HUES64 (cell line): ENCODE results near the gene ASAP2.

Experiments used
- H3K27ac ChIP-seq: 2 replicates; pipeline ENCODE4 v1.7.0; 2013; ENCODE audit warnings: low read depth, low read length, inconsistent platforms
- H3K27me3 ChIP-seq: 2 replicates; pipeline ENCODE4 v1.6.1; 2013; ENCODE audit warnings: mild to moderate bottlenecking, low read length; ENCODE audit not compliant: insufficient read depth
- H3K36me3 ChIP-seq: 2 replicates; pipeline ENCODE4 v1.6.1; 2013; ENCODE audit warnings: mild to moderate bottlenecking, low read length; ENCODE audit not compliant: insufficient read depth
- H3K4me1 ChIP-seq: 2 replicates; pipeline ENCODE4 v1.6.1; 2013; ENCODE audit warnings: mild to moderate bottlenecking, low read length, moderate library complexity; ENCODE audit not compliant: insufficient read depth
- H3K4me3 ChIP-seq: 2 replicates; pipeline ENCODE4 v1.5.1; 2013; ENCODE audit warnings: mild to moderate bottlenecking, low read length, moderate library complexity
- H3K9ac ChIP-seq: 2 replicates; pipeline ENCODE4 v1.6.1; 2013; ENCODE audit warnings: mild to moderate bottlenecking, low read depth, low read length
- H3K9me3 ChIP-seq: 2 replicates; pipeline ENCODE4 v1.6.1; 2013; ENCODE audit warnings: low read depth, low read length; ENCODE audit not compliant: insufficient read depth
- WGBS: fragments of 150-250, 120-280 bp; methylation state at CpG from one replicate; pipeline ENCODE4 v1.1.7; 2013; ENCODE audit warnings: missing lambda C conversion rate; 5-methylcytosine and 5-hydroxymethylcytosine counted together

Gene ASAP2

GRCh38 chr2:9401646-9402371 is 195.2 kb downstream of the ASAP2 start:
- no peak overlapping the region for H3K9ac ChIP-seq
- 0 out of 2 replicates have a peak, but pooled peaks cover 4% of the 10 kb centered on the region for H3K4me1 ChIP-seq
- no peak overlapping the region for H3K4me3 ChIP-seq
- WGBS = 94% methylated on average over 19 of the region's 19 CpGs
- no peaks in the 10 kb centered on the region for H3K27me3 ChIP-seq
- H3K9me3 ChIP-seq = no peaks in the 10 kb centered on the region
- H3K36me3 ChIP-seq = peaks cover 24% of the 10 kb centered on the region
- H3K27ac ChIP-seq = no peak overlapping the region

GRCh38 chr2:9403924-9404323 is 197.3 kb downstream of the ASAP2 start:
- Histone ChIP-seq H3K9ac (no peak overlapping the region), H3K27me3 (no peaks in the 10 kb centered on the region), H3K27ac (no peak overlapping the region), H3K4me1 (0 out of 2 replicates have a peak, but pooled peaks cover 4% of the 10 kb centered on the region), H3K4me3 (no peak overlapping the region), H3K9me3 (no peaks in the 10 kb centered on the region), H3K36me3 (peaks cover 28% of the 10 kb centered on the region)
- WGBS = 96% methylated on average over 2 of the region's 2 CpGs

DNA sequence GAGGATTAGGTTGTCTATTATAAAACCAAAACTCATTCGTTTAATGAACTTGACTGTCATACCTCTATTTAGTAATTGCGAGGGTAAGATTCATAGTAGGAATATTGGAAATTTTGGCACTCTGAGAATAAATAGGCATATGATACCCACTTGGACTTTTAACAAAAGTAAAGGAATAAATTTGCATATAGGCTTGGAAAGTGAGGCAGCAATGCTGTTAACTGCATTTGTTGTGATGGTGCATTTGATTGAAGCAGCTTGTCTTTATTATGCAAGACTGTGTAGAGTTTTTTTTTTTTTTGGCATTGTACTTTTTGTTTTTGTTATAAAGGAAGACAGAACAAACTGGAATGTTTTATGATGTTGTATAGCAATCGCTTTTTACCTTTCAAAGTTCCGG is 197.8 kb downstream of the ASAP2 start:
- H3K36me3 ChIP-seq = peaks cover 28% of the 10 kb centered on the region
- no peak overlapping the region for H3K27ac ChIP-seq
- 92% methylated on average over 4 of the region's 4 CpGs for WGBS
- 0 out of 2 replicates have a peak, but pooled peaks cover 4% of the 10 kb centered on the region for H3K4me1 ChIP-seq
- H3K4me3 ChIP-seq = no peak overlapping the region
- H3K27me3 ChIP-seq = no peaks in the 10 kb centered on the region
- H3K9me3 ChIP-seq = no peaks in the 10 kb centered on the region
- no peak overlapping the region for H3K9ac ChIP-seq

DNA sequence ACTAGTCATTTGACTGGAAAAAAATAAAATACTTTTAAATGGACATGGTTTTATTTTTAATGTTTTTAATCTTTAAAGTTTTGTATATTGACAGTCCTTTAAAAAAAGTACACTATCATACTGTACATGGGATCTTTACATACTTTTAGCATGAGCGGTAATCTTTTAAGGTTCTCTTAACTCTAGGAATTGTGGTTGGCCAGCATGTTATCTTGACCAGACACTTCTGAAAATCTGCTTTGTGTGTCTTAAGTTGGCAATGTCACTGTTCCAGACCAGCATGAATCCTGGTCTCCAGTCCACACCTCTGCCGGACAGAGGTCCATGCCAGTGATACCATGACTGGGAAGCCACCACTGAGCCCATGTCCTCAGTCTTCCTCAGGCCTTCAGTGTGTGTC is 199.0 kb downstream of the ASAP2 start:
- WGBS = 97% methylated on average over 2 of the region's 2 CpGs
- Histone ChIP-seq H3K9me3 (no peaks in the 10 kb centered on the region), H3K27ac (no peak overlapping the region), H3K4me3 (no peak overlapping the region), H3K36me3 (peaks cover 29% of the 10 kb centered on the region), H3K9ac (no peak overlapping the region), H3K4me1 (0 out of 2 replicates have a peak, but pooled peaks cover 2% of the 10 kb centered on the region), H3K27me3 (no peaks in the 10 kb centered on the region)

GRCh38 chr2:9406529-9407362 is 200.1 kb downstream of the ASAP2 start:
- Histone ChIP-seq H3K9me3 (no peaks in the 10 kb centered on the region), H3K4me3 (no peak overlapping the region), H3K36me3 (peaks cover 37% of the 10 kb centered on the region), H3K9ac (no peak overlapping the region), H3K27me3 (no peaks in the 10 kb centered on the region), H3K27ac (no peak overlapping the region), H3K4me1 (no peaks in the 10 kb centered on the region)
- 86% methylated on average over 13 of the region's 13 CpGs for WGBS

- Histone ChIP-seq H3K27ac (no peak overlapping the region), H3K27me3 (no peaks in the 10 kb centered on the region), H3K36me3 (peaks cover 42% of the 10 kb centered on the region), H3K9ac (no peak overlapping the region), H3K9me3 (no peaks in the 10 kb centered on the region), H3K4me3 (no peak overlapping the region), H3K4me1 (no peaks in the 10 kb centered on the region)
- WGBS = 93% methylated on average over 8 of the region's 8 CpGs
Measured at GRCh38 chr2:9407363-9407811, 200.8 kb downstream of the ASAP2 start.

DNA sequence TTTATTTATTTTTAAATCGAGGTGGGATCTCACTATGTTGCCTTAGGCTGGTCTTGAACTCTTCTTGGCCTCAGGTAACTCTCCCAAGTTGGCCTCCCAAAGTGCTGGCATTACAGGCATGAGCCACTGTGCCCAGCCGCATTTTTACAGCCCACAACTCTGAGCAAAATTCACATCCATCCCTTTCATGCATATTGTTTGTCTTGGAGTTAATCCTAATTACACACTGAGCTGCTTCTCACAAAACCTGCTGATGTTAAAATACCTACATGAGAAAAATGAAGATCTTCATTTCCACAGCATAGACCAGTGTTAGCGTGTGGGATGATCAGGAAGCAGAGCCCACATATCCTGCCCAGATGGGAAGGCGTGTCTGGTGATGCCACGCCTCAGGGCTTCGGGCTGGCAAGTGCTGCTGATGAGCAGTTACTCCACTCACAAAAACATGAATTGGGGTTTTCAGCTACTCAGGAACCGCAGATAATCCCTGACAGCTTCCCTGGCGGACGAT is 202.1 kb downstream of the ASAP2 start:
- no peak overlapping the region for H3K27ac ChIP-seq

GRCh38 chr2:9410108-9410507 is 203.5 kb downstream of the ASAP2 start:
- no peak overlapping the region for H3K4me3 ChIP-seq
- WGBS = 98% methylated on average over 3 of the region's 3 CpGs
- H3K27ac ChIP-seq = no peak overlapping the region
- no peaks in the 10 kb centered on the region for H3K9me3 ChIP-seq
- H3K36me3 ChIP-seq = peaks cover 25% of the 10 kb centered on the region
- H3K9ac ChIP-seq = no peak overlapping the region
- no peaks in the 10 kb centered on the region for H3K27me3 ChIP-seq
- no peaks in the 10 kb centered on the region for H3K4me1 ChIP-seq

More for the DNA sequence above, 202.1 kb downstream of the ASAP2 start:
- WGBS = 97% methylated on average over 9 of the region's 9 CpGs
- Histone ChIP-seq H3K4me1 (no peaks in the 10 kb centered on the region), H3K36me3 (peaks cover 30% of the 10 kb centered on the region), H3K9me3 (no peaks in the 10 kb centered on the region), H3K4me3 (no peak overlapping the region), H3K27me3 (no peaks in the 10 kb centered on the region), H3K9ac (no peak overlapping the region)

DNA sequence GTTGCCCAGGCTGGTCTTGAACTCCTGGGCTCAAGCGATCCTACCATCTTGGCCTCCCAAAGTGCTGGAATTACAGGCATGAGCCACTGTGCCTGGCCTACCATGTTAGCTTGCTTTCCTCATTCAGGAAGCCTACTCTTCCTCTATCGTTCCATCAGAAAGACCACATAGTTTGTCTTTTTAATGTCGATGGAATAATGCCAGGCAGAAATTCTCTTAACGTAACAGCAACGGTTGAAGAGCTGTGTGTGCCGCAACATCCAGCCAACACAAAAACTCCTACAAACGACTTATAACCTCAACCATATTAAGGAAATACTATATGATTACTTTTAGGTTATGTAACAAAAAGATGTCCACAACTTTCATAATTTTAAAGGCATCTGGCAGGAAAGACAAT is 206.2 kb downstream of the ASAP2 start:
- Histone ChIP-seq H3K27me3 (no peaks in the 10 kb centered on the region), H3K9ac (no peak overlapping the region), H3K4me1 (no peaks in the 10 kb centered on the region), H3K36me3 (peaks cover 17% of the 10 kb centered on the region), H3K9me3 (no peaks in the 10 kb centered on the region), H3K4me3 (no peak overlapping the region), H3K27ac (no peak overlapping the region)
- WGBS = 98% methylated on average over 6 of the region's 7 CpGs

GRCh38 chr2:9415516-9416169 is 209.0 kb downstream of the ASAP2 start:
- H3K9ac ChIP-seq = no peak overlapping the region
- no peaks in the 10 kb centered on the region for H3K9me3 ChIP-seq
- no peaks in the 10 kb centered on the region for H3K4me1 ChIP-seq
- no peaks in the 10 kb centered on the region for H3K27me3 ChIP-seq
- no peak overlapping the region for H3K4me3 ChIP-seq
- no peak overlapping the region for H3K27ac ChIP-seq
- 96% methylated on average over 16 of the region's 16 CpGs for WGBS
- H3K36me3 ChIP-seq = peaks cover 21% of the 10 kb centered on the region
